Prostate gland (tissue), 2 donors: ENCODE measurements around the gene SLC25A40. TPM values are rescaled to one million over a fixed set of nuclear protein-coding genes. Genes with fewer than 3 reads are reported as not detected.
"Not testable (repeated sequence)": the region's sequence is repeated elsewhere in the genome, so short reads cannot be mapped to it uniquely, and the experiment has no call there.

ENCODE experiments used
- DNase-seq: peaks from one replicate; pipeline ENCODE4 v3.0.0-alpha.2; 2019; ENCODE audit warnings: low spot score
- H3K27ac ChIP-seq, 2 donors: fragments of 200-600 bp; sonication (generic); 2 replicates each; pipeline ENCODE4 v1.5.1; 2017 to 2019
- H3K27me3 ChIP-seq: fragments of 200-600 bp; sonication (generic); replicated peaks from 2 replicates; pipeline ENCODE4 v1.5.1; 2019; ENCODE audit not compliant: insufficient read depth
- H3K36me3 ChIP-seq, 2 donors: fragments of 200-600 bp; sonication (generic); 1 replicate in 1 of 2; 2 replicates in 1 of 2; pipeline versions ENCODE4 v1.5.1 to v1.8.1; 2017 to 2019
- H3K4me1 ChIP-seq: fragments of 200-600 bp; sonication (generic); replicated peaks from 2 replicates; pipeline ENCODE4 v1.5.1; 2019
- H3K4me3 ChIP-seq, 2 donors: fragments of 200-600 bp; sonication (generic); 2 replicates each; pipeline ENCODE4 v1.5.1; 2017 to 2019
- H3K9me3 ChIP-seq: fragments of 200-600 bp; sonication (generic); 2 replicates; pipeline ENCODE4 v1.5.1; 2017
- CTCF ChIP-seq, 4 experiments: fragments of 200-600 bp in 2 of 4; fragments of 450-650 bp in 2 of 4; sonication (generic) in 2 of 4; IDR thresholded peaks; 1 replicate in 3 of 4; 2 replicates in 1 of 4; pipeline ENCODE4 v1.5.1; 2016 to 2019; ENCODE audit warnings: antibody characterized with exemption in 4 of 4, mild to moderate bottlenecking in 2 of 4, moderate library complexity in 2 of 4
- POLR2A ChIP-seq: fragments of 450-650 bp; IDR thresholded peaks from one replicate; pipeline ENCODE4 v1.6.1; 2016; ENCODE audit warnings: antibody characterized with exemption, mild to moderate bottlenecking
- POLR2AphosphoS5 ChIP-seq: sonication (generic); formaldehyde crosslinking; IDR thresholded peaks from one replicate; pipeline ENCODE4 v1.6.1; 2017; ENCODE audit warnings: antibody characterized with exemption
- WGBS: methylation state at CpG from one replicate; pipeline ENCODE4 v1.1.5; 2018; 5-methylcytosine and 5-hydroxymethylcytosine counted together
- intact Hi-C: fragments of 100-400 bp; cut with DNase I; formaldehyde crosslinking; loops from one replicate; pipeline ENCODE4 v1.14.2; 2022
- total RNA-seq, 2 donors: library from RNA; depleted of rRNA; stranded (reverse); fragments of >200 nt; gene quantifications; one replicate each; pipeline ENCODE4 v1.1.0, GENCODE V29; 2016

The SLC25A40 gene
- total RNA-seq, 2 donors from 2014 or later, result 19.5 to 33.9 TPM

- no peak for DNase-seq
- TF ChIP-seq POLR2A (no peak), CTCF (IDR thresholded peaks at IDR 0.05) (no peak), POLR2AphosphoS5 (no peak)
- H3K36me3 ChIP-seq, result no peaks in the 10 kb centered on the region
- H3K27ac ChIP-seq, result no peak overlapping the region
- H3K4me3 ChIP-seq, result no peak overlapping the region
- no peaks in the 10 kb centered on the region for H3K4me1 ChIP-seq
- H3K9me3 ChIP-seq, result no peaks in the 10 kb centered on the region
- H3K27me3 ChIP-seq, result no peaks in the 10 kb centered on the region
- 97% methylated on average over 4 of the region's 4 CpGs for WGBS
- intact Hi-C loops, result loop anchor here (10.0 kb wide), 2 partner anchors 244 to 526 kb away; partner anchors contain the start of gene CROT
Measured at GRCh38 chr7:87870471-87870870, 5.7 kb downstream of the SLC25A40 start.

- H3K9me3 ChIP-seq, H3K27me3 ChIP-seq, H3K27ac ChIP-seq, intact Hi-C loops, DNase-seq, H3K4me1 ChIP-seq, H3K4me3 ChIP-seq, H3K36me3 ChIP-seq: not testable (repeated sequence)
- WGBS, result 98% methylated on average over 6 of the region's 6 CpGs
Measured at GRCh38 chr7:87866533-87866932, 9.6 kb downstream of the SLC25A40 start.

GRCh38 chr7:87866089-87866488 is 10.1 kb downstream of the SLC25A40 start:
- no peak for DNase-seq
- no peaks in the 10 kb centered on the region for H3K36me3 ChIP-seq
- H3K27ac ChIP-seq, result no peak overlapping the region
- H3K4me3 ChIP-seq, result no peak overlapping the region
- H3K27me3 ChIP-seq, result no peaks in the 10 kb centered on the region
- TF ChIP-seq CTCF (IDR thresholded peaks at IDR 0.05) (no peak), POLR2AphosphoS5 (no peak), POLR2A (no peak)
- H3K4me1 ChIP-seq, result no peaks in the 10 kb centered on the region
- whole genome bisulfite sequencing, result 95% methylated on average over 2 of the region's 2 CpGs
- H3K9me3 ChIP-seq, result no peaks in the 10 kb centered on the region
- intact Hi-C loops, result no loop called here

- Histone ChIP-seq H3K27ac (no peak overlapping the region), H3K36me3 (no peaks in the 10 kb centered on the region), H3K4me1 (no peaks in the 10 kb centered on the region), H3K9me3 (no peaks in the 10 kb centered on the region), H3K4me3 (no peak overlapping the region), H3K27me3 (no peaks in the 10 kb centered on the region)
- TF ChIP-seq POLR2A, result no peak
- no peak for TF ChIP-seq POLR2AphosphoS5
- TF ChIP-seq CTCF (IDR thresholded peaks at IDR 0.05), result no peak
- no peak for DNase-seq
- 98% methylated on average over 3 of the region's 3 CpGs for WGBS
- intact Hi-C loops, result no loop called here
Measured at GRCh38 chr7:87858417-87859100, 17.6 kb downstream of the SLC25A40 start.

- no peak overlapping the region for H3K4me3 ChIP-seq
- TF ChIP-seq POLR2AphosphoS5, result no peak
- no peak for TF ChIP-seq POLR2A
- no peak for TF ChIP-seq CTCF (IDR thresholded peaks at IDR 0.05)
- intact Hi-C loops, result no loop called here
- no peak for DNase-seq
- no peaks in the 10 kb centered on the region for H3K36me3 ChIP-seq
- H3K4me1 ChIP-seq, result no peaks in the 10 kb centered on the region
- no peaks in the 10 kb centered on the region for H3K27me3 ChIP-seq
- H3K27ac ChIP-seq, result no peak overlapping the region
- H3K9me3 ChIP-seq, result no peaks in the 10 kb centered on the region
- 82% methylated on average over 1 of the region's 1 CpG for WGBS
Measured at GRCh38 chr7:87853237-87853864, 22.8 kb downstream of the SLC25A40 start.
